Jurkat, Clone E6-1 (cell line): ENCODE results near the gene ROR2.
A peak's percentile ranks its signal among the peaks of the same experiment; 100 is the strongest.

Experiments
- DNase-seq: peaks from one replicate; pipeline ENCODE4 v3.0.0-alpha.2; 2011; ENCODE audit warnings: low read depth, low spot score
- H3K4me3 ChIP-seq: 2 replicates; pipeline ENCODE4 v1.5.1; 2011; ENCODE audit warnings: mild to moderate bottlenecking, low read length, control low read depth, moderate library complexity

ROR2 gene

GRCh38 chr9:91856419-91856818, 93.6 kb downstream of the ROR2 start:
- DNase-seq = no peak
- H3K4me3 ChIP-seq = no peak overlapping the region

- DNase-seq = no peak
- H3K4me3 ChIP-seq = no peak overlapping the region
Measured at GRCh38 chr9:91855196-91855595, 94.8 kb downstream of the ROR2 start.

- no peak for DNase-seq
- H3K4me3 ChIP-seq = no peak overlapping the region
Measured at GRCh38 chr9:91852801-91853347, 97.2 kb downstream of the ROR2 start.

GRCh38 chr9:91849694-91850093, 100.3 kb downstream of the ROR2 start:
- no peak for DNase-seq

GRCh38 chr9:91848146-91848545, 101.9 kb downstream of the ROR2 start:
- no peak for DNase-seq
- no peak overlapping the region for H3K4me3 ChIP-seq

More at GRCh38 chr9:91849694-91850093, 100.3 kb downstream of the ROR2 start:
- H3K4me3 ChIP-seq = no peak overlapping the region

- no peak overlapping the region for H3K4me3 ChIP-seq
- DNase-seq = no peak
Measured at GRCh38 chr9:91847581-91848091, 102.4 kb downstream of the ROR2 start.

GRCh38 chr9:91845879-91846278, 104.1 kb downstream of the ROR2 start:
- no peak for DNase-seq
- H3K4me3 ChIP-seq = no peak overlapping the region

- H3K4me3 ChIP-seq = no peak overlapping the region
- DNase-seq = no peak
Measured at GRCh38 chr9:91844701-91845291, 105.2 kb downstream of the ROR2 start.

GRCh38 chr9:91844190-91844589, 105.8 kb downstream of the ROR2 start:
- no peak overlapping the region for H3K4me3 ChIP-seq
- no peak for DNase-seq

- H3K4me3 ChIP-seq = no peak overlapping the region
- no peak for DNase-seq
Measured at GRCh38 chr9:91843623-91844148, 106.3 kb downstream of the ROR2 start.

GRCh38 chr9:91843093-91843492, 106.9 kb downstream of the ROR2 start:
- no peak overlapping the region for H3K4me3 ChIP-seq
- no peak for DNase-seq

GRCh38 chr9:91842358-91843049, 107.5 kb downstream of the ROR2 start:
- DNase-seq = no peak
- H3K4me3 ChIP-seq = no peak overlapping the region

- DNase-seq = no peak
- H3K4me3 ChIP-seq = no peak overlapping the region
Measured at GRCh38 chr9:91841591-91841990, 108.4 kb downstream of the ROR2 start.

- H3K4me3 ChIP-seq = no peak overlapping the region
- no peak for DNase-seq
Measured at GRCh38 chr9:91840882-91841281, 109.1 kb downstream of the ROR2 start.

GRCh38 chr9:91840469-91840868, 109.6 kb downstream of the ROR2 start:
- no peak overlapping the region for H3K4me3 ChIP-seq
- no peak for DNase-seq

GRCh38 chr9:91839926-91840465, 110.0 kb downstream of the ROR2 start:
- no peak overlapping the region for H3K4me3 ChIP-seq
- DNase-seq = no peak

GRCh38 chr9:91837981-91838731, 111.9 kb downstream of the ROR2 start:
- no peak for DNase-seq
- H3K4me3 ChIP-seq = no peak overlapping the region

- DNase-seq = no peak
- no peak overlapping the region for H3K4me3 ChIP-seq
Measured at GRCh38 chr9:91836515-91836914, 113.5 kb downstream of the ROR2 start.

- H3K4me3 ChIP-seq = no peak overlapping the region
- peak; percentile 22 for DNase-seq
Measured at GRCh38 chr9:91835632-91836031, 114.4 kb downstream of the ROR2 start.
